GM12801 (cell line): ENCODE data around the gene MED13.

ENCODE experiments used
- CTCF ChIP-seq: IDR thresholded peaks from one replicate; pipeline ENCODE4 v1.5.1; 2011; ENCODE audit warnings: control low read depth; ENCODE audit not compliant: insufficient read length; ENCODE audit errors: extremely low read depth

Gene MED13

GRCh38 chr17:62105357-62105756 lies 40.3 kb upstream of the MED13 start:
- TF ChIP-seq CTCF: no peak

- TF ChIP-seq CTCF: no peak
Observed at GRCh38 chr17:62101515-62101914, 36.4 kb upstream of the MED13 start.

GRCh38 chr17:62101090-62101489 lies 36.0 kb upstream of the MED13 start:
- TF ChIP-seq CTCF: no peak

GRCh38 chr17:62100055-62100454 lies 35.0 kb upstream of the MED13 start:
- TF ChIP-seq CTCF: no peak

GRCh38 chr17:62099532-62099931 lies 34.5 kb upstream of the MED13 start:
- TF ChIP-seq CTCF: no peak

GRCh38 chr17:62098623-62099231 lies 33.6 kb upstream of the MED13 start:
- no peak for TF ChIP-seq CTCF

- TF ChIP-seq CTCF: no peak
Observed at GRCh38 chr17:62096401-62096670, 31.3 kb upstream of the MED13 start.

- no peak for TF ChIP-seq CTCF
Observed at GRCh38 chr17:62094175-62094574, 29.1 kb upstream of the MED13 start.
